ENCODE results near the gene SLC37A4. TPM values are rescaled to one million over a fixed set of nuclear protein-coding genes. Genes with fewer than 3 reads are reported as not detected.
A peak's percentile ranks its signal among the peaks of the same experiment; 100 is the strongest.

The SLC37A4 gene
- total RNA-seq (10 to 100 TPM in 4 of 5 donors, 1 to 10 TPM in 1; 8.9 to 18.0 (median 15.4) TPM), total RNA-seq (3.1 to 30.2 (median 16.7) reads per million in 29 experiments)
- total RNA-seq (2013), result 7.6 TPM

DNA sequence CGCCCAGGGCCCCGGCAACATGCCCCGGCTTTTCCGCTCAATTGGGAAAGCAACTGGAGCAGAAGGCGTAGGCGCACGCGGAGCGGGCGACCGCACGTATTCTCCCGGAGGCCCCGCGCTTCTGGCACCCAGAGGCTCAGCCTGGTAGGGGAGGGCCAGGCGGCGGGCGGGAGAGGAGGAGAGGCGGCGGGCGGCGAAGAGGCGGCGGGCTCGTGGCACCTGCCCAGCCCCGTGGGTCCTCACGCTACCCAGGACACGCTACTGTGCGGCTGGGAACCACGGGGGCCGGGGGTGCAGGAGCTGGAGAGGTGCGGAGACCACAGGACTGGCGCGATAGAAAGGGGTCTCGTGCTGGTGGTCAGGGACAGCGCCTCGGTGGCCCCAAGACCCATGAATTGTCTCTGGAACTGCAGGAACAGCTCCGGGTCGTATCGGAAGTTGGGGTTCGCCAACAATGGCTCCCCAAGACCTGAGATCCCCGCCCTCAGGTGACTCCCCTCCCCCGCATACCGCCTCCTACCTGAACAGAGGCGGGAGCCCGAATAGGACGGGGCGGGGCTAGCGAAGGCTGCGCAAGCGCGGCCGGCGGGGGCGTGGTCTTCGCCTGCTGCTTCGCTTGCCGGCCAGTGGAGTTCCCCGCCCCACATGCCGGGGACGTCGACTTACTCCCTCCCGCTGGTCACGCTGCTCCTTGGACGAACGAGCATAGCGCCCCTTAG, at the start of gene SLC37A4:
Gene SLC37A4, minus strand, starts transcription at position 549 of the 719 bp plus-strand sequence.
- WGBS (ENCODE audit: insufficient coverage), result under 1% methylated on average over 67 of the region's 67 CpGs
- Histone ChIP-seq H3K36me3 (ENCODE audit: control insufficient read depth in 2 of 2, extremely low read depth in 1 of 2, insufficient read depth in 1 of 2, low read length in 1 of 2) (peaks cover 0 to 10% of the 10 kb centered on the region in 2 donors), H3K9me3 (no peaks in the 10 kb centered on the region), H3K4me3 (ENCODE audit: control insufficient read depth in 1 of 2, extremely low read depth in 1 of 2, low read length in 1 of 2) (peak within 1 kb of the TSS; percentile 72 to 97), H3K4me1 (ENCODE audit: control insufficient read depth in 1 of 2, extremely low read depth in 1 of 2, insufficient read depth in 2 of 2, low read length in 2 of 2) (peaks cover 0 to 28% of the 10 kb centered on the region in 2 experiments), H3K27me3 (replicated peaks in 1 of 2; ENCODE audit: control insufficient read depth in 2 of 2, extremely low read depth in 1 of 2, insufficient read depth in 2 of 2, low read length in 1 of 2) (no peaks in the 10 kb centered on the region), H3K27ac (ENCODE audit: low read length) (peak within 1 kb of the TSS; percentile 72)
- no peaks in the 10 kb centered on the region for H3K27me3 Mint-ChIP-seq
- H3K4me3 Mint-ChIP-seq, result peak within 1 kb of the TSS; percentile 72 to 87 (median 78)
- ChIA-PET CTCF (interaction anchor here (0.8 to 1.3 kb wide), 6 partner anchors 15 to 261 kb away, joined by 3 to 6 read pairs (median 4); partner anchors contain the start of genes HMBS (in 1 of the 2) and VPS11 (in 1 of the 2)), POLR2A (interaction anchor here in 1 of 2 donors (0.6 to 1.3 kb wide), 3 partner anchors 12 to 256 kb away, joined by 3 to 6 read pairs (median 5); partner anchors contain the start of genes RPS25 and TRAPPC4)
- peak within 1 kb of the TSS; percentile 75 to 91 for H3K27ac Mint-ChIP-seq
- peak; percentile 89 to 96 (median 92) for ATAC-seq (replicated peaks in 1 of 4)
- H3K36me3 Mint-ChIP-seq, result peaks cover 1% of the 10 kb centered on the region
- peak; percentile 94 to 100 (median 97) for DNase-seq
- H3K9me3 Mint-ChIP-seq, result no peaks in the 10 kb centered on the region
- peaks cover 15 to 22% (median 17%) of the 10 kb centered on the region in 3 donors for H3K4me1 Mint-ChIP-seq

DNA sequence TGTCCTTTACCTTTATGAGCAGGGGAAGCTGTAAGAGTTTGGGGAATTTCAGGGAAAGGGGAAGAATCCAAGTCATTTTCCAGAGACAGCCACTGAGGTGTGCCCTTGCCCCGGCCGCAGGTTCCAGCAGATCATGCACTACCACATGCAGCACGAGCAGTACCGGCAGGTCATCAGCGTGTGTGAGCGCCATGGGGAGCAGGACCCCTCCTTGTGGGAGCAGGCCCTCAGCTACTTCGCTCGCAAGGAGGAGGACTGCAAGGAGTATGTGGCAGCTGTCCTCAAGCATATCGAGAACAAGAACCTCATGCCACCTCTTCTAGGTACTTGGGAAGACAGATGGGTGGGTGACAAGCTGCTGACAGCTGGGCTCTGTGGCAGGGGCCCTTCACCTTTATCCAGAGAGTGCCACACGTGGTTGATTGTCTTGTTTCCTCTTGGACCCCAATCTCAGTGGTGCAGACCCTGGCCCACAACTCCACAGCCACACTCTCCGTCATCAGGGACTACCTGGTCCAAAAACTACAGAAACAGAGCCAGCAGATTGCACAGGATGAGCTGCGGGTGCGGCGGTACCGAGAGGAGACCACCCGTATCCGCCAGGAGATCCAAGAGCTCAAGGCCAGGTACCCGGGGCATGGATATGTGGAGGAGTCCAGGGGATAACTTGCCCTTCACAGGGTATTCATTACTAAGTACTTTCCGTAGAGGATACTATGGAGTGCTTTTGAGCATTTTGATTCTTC, 48.2 kb upstream of the SLC37A4 start:
- H3K27ac ChIP-seq (ENCODE audit: low read length), result no peak overlapping the region
- H3K9me3 ChIP-seq, result no peaks in the 10 kb centered on the region
- H3K4me1 ChIP-seq (ENCODE audit: control insufficient read depth in 1 of 2, extremely low read depth in 1 of 2, insufficient read depth in 2 of 2, low read length in 2 of 2), result no peaks in the 10 kb centered on the region
- H3K4me1 Mint-ChIP-seq, result no peaks in the 10 kb centered on the region
- 98% methylated on average over 16 of the region's 19 CpGs for WGBS (ENCODE audit: insufficient coverage)
- no peaks in the 10 kb centered on the region for H3K27me3 Mint-ChIP-seq
- H3K4me3 Mint-ChIP-seq, result no peak overlapping the region
- ChIA-PET POLR2A (interaction anchor here in 1 of 2 donors (0.5 kb wide), 1 partner anchor 63 kb away, joined by 3 read pairs; no protein-coding TSS in a partner anchor), CTCF (interaction anchor here (0.5 to 0.7 kb wide), 2 partner anchors 17 to 147 kb away, joined by 3 to 6 read pairs; no protein-coding TSS in a partner anchor)
- H3K36me3 ChIP-seq (ENCODE audit: control insufficient read depth in 2 of 2, extremely low read depth in 1 of 2, insufficient read depth in 1 of 2, low read length in 1 of 2), result peaks cover 27 to 73% of the 10 kb centered on the region in 2 donors
- H3K27me3 ChIP-seq (replicated peaks in 1 of 2; ENCODE audit: control insufficient read depth in 2 of 2, extremely low read depth in 1 of 2, insufficient read depth in 2 of 2, low read length in 1 of 2), result no peaks in the 10 kb centered on the region
- H3K36me3 Mint-ChIP-seq, result peaks cover 44% of the 10 kb centered on the region
- DNase-seq (no peak), ATAC-seq (replicated peaks in 1 of 4) (no peak)
- H3K4me3 ChIP-seq (ENCODE audit: control insufficient read depth in 1 of 2, extremely low read depth in 1 of 2, low read length in 1 of 2), result no peak overlapping the region
- no peaks in the 10 kb centered on the region for H3K9me3 Mint-ChIP-seq
- no peak overlapping the region for H3K27ac Mint-ChIP-seq

DNA sequence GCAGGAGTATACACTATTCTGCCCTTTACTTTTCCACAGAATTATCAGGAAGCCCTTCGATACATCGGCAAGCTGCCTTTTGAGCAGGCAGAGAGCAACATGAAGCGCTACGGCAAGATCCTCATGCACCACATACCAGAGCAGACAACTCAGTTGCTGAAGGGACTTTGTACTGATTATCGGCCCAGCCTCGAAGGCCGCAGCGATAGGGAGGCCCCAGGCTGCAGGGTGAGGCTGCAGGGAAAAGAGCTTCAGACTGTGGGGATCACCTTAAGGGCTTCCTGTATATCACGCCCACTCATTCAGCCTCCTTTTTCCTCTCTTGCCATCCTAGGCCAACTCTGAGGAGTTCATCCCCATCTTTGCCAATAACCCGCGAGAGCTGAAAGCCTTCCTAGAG, 47.2 kb upstream of the SLC37A4 start:
- peaks cover 51% of the 10 kb centered on the region for H3K36me3 Mint-ChIP-seq
- H3K4me3 Mint-ChIP-seq, result no peak overlapping the region
- ATAC-seq (replicated peaks in 1 of 4), result no peak
- no peaks in the 10 kb centered on the region for H3K4me1 ChIP-seq (ENCODE audit: control insufficient read depth in 1 of 2, extremely low read depth in 1 of 2, insufficient read depth in 2 of 2, low read length in 2 of 2)
- CTCF ChIA-PET, result interaction anchor here in 1 of 2 donors (0.7 kb wide), 1 partner anchor 148 kb away, joined by 3 read pairs; no protein-coding TSS in a partner anchor
- peaks cover 1 to 3% (median 2%) of the 10 kb centered on the region in 3 donors for H3K4me1 Mint-ChIP-seq
- DNase-seq, result no peak
- no peaks in the 10 kb centered on the region for H3K27me3 ChIP-seq (replicated peaks in 1 of 2; ENCODE audit: control insufficient read depth in 2 of 2, extremely low read depth in 1 of 2, insufficient read depth in 2 of 2, low read length in 1 of 2)
- no peak overlapping the region for H3K27ac Mint-ChIP-seq
- WGBS (ENCODE audit: insufficient coverage), result 96% methylated on average over 7 of the region's 11 CpGs
- H3K27ac ChIP-seq (ENCODE audit: low read length), result no peak overlapping the region
- no peak overlapping the region for H3K4me3 ChIP-seq (ENCODE audit: control insufficient read depth in 1 of 2, extremely low read depth in 1 of 2, low read length in 1 of 2)
- no peaks in the 10 kb centered on the region for H3K27me3 Mint-ChIP-seq
- peaks cover 33 to 83% of the 10 kb centered on the region in 2 donors for H3K36me3 ChIP-seq (ENCODE audit: control insufficient read depth in 2 of 2, extremely low read depth in 1 of 2, insufficient read depth in 1 of 2, low read length in 1 of 2)
- H3K9me3 ChIP-seq, result no peaks in the 10 kb centered on the region
- H3K9me3 Mint-ChIP-seq, result no peaks in the 10 kb centered on the region
- POLR2A ChIA-PET, result interaction anchor here in 1 of 2 donors (0.5 kb wide), 1 partner anchor 205 kb away, joined by 4 read pairs; no protein-coding TSS in a partner anchor

DNA sequence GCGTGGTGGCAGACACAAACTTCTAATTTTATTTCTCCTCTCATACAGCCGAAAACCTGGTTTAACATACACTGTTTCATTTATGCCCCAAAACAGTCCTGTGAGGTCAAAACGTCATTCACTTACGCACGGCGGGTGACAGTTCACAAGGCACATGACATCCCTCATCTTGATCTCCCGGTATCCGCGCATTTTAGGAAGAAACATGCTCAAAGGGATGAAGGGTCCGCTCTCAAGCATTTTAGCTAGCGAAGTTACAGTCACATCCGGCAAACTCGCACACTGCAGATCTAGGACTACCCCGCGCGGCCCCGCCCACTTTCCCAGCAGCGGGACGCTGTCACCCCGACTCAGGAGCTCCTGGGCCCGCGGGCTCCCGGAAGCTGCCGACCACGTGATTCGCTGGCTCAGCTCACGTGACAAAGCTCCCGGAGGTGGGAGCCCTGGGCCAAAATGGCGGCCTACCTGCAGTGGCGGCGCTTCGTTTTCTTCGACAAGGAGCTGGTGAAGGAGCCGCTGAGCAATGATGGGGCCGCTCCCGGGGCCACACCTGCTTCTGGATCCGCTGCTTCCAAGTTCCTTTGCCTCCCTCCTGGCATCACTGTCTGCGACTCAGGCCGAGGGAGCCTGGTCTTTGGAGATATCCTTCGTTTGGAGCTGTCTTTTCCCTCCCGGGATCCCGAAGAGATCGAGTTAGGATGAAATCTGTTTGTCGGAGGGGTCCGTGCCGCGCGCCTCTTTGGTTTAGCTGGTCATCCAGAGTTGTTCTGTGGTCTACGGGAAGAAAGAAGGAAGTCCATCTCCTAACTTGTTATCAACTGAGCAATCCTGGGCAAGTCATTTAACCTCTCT, 36.9 kb upstream of the SLC37A4 start, which contains the start of gene VPS11:
Gene VPS11, plus strand, starts transcription at position 448 of the 852 bp plus-strand sequence. Its CDS starts 6 bp downstream, at position 454.
- H3K4me1 Mint-ChIP-seq, result peaks cover 44 to 55% (median 48%) of the 10 kb centered on the region in 3 donors
- under 1% methylated on average over 38 of the region's 49 CpGs for WGBS (ENCODE audit: insufficient coverage)
- H3K36me3 ChIP-seq (ENCODE audit: control insufficient read depth in 2 of 2, extremely low read depth in 1 of 2, insufficient read depth in 1 of 2, low read length in 1 of 2), result peaks cover 12 to 29% of the 10 kb centered on the region in 2 donors
- H3K27me3 Mint-ChIP-seq, result no peaks in the 10 kb centered on the region
- ChIA-PET POLR2A (interaction anchor here (0.5 to 2.5 kb wide), 18 partner anchors 10 to 657 kb away, joined by 3 to 17 read pairs (median 8); partner anchors contain the start of genes C2CD2L (in 1 of the 2), DPAGT1 (in 1 of the 2), HINFP (in 1 of the 2) and HMBS (in 1 of the 2)), CTCF (interaction anchor here (0.7 to 3.0 kb wide), 18 partner anchors 11 to 254 kb away, joined by 3 to 37 read pairs (median 5); partner anchors contain the start of genes DPAGT1 (in 2 of the 2), C2CD2L (in 1 of the 2), CBL (in 1 of the 2) and CENATAC (in 1 of the 2))
- H3K4me3 ChIP-seq (ENCODE audit: control insufficient read depth in 1 of 2, extremely low read depth in 1 of 2, low read length in 1 of 2), result peak within 1 kb of the TSS; percentile 61 to 94
- DNase-seq, result peak; percentile 89 to 100 (median 98)
- peak within 1 kb of the TSS; percentile 94 for H3K27ac ChIP-seq (ENCODE audit: low read length)
- no peaks in the 10 kb centered on the region for H3K27me3 ChIP-seq (replicated peaks in 1 of 2; ENCODE audit: control insufficient read depth in 2 of 2, extremely low read depth in 1 of 2, insufficient read depth in 2 of 2, low read length in 1 of 2)
- H3K36me3 Mint-ChIP-seq, result peaks cover 23% of the 10 kb centered on the region
- no peaks in the 10 kb centered on the region for H3K9me3 ChIP-seq
- peaks cover 16 to 33% of the 10 kb centered on the region in 2 experiments for H3K4me1 ChIP-seq (ENCODE audit: control insufficient read depth in 1 of 2, extremely low read depth in 1 of 2, insufficient read depth in 2 of 2, low read length in 2 of 2)
- no peaks in the 10 kb centered on the region for H3K9me3 Mint-ChIP-seq
- H3K4me3 Mint-ChIP-seq, result peak within 1 kb of the TSS; percentile 94 to 97 (median 96)
- ATAC-seq (replicated peaks in 1 of 4), result peak; percentile 92 to 99 (median 98)
- H3K27ac Mint-ChIP-seq, result peak within 1 kb of the TSS; percentile 96 to 99

DNA sequence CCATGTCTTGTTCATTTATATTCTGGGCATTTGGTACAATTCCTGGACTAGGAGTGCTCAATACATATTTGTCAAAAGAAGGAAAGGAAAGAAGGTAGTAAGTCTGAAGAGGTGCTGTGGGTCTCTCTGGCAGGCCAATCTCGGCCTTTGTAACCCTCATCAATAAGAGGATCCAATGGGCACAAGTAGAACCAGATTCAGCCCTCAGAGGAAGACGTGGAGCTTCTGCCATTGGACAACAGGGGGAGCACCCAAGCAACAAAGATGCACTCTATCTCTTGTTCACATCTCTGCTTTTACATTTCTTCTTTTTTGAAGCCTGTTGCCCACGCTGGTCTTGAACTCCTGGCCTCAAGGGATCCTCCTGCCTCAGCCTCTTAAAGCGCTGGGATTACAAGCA, 34.7 kb upstream of the SLC37A4 start:
- ChIA-PET CTCF (interaction anchor here in 1 of 2 donors (1.0 kb wide), 1 partner anchor 141 kb away, joined by 4 read pairs; the partner anchor contains the start of gene CBL), POLR2A (interaction anchor here in 1 of 2 donors (1.0 kb wide), 1 partner anchor 37 kb away, joined by 3 read pairs; no protein-coding TSS in a partner anchor)
- H3K27me3 ChIP-seq (replicated peaks in 1 of 2; ENCODE audit: control insufficient read depth in 2 of 2, extremely low read depth in 1 of 2, insufficient read depth in 2 of 2, low read length in 1 of 2), result no peaks in the 10 kb centered on the region
- H3K27me3 Mint-ChIP-seq, result no peaks in the 10 kb centered on the region
- peak overlapping the region; percentile 8 for H3K27ac ChIP-seq (ENCODE audit: low read length)
- H3K4me3 Mint-ChIP-seq, result peak overlapping the region; percentile 28 to 97 (median 96)
- no peaks in the 10 kb centered on the region for H3K9me3 ChIP-seq
- H3K4me3 ChIP-seq (ENCODE audit: control insufficient read depth in 1 of 2, extremely low read depth in 1 of 2, low read length in 1 of 2), result no peak overlapping the region
- ATAC-seq (replicated peaks in 1 of 4) (no peak), DNase-seq (peak in 32 of 35 experiments; percentile 2 to 70 (median 36))
- no peaks in the 10 kb centered on the region for H3K9me3 Mint-ChIP-seq
- H3K4me1 ChIP-seq (ENCODE audit: control insufficient read depth in 1 of 2, extremely low read depth in 1 of 2, insufficient read depth in 2 of 2, low read length in 2 of 2), result peaks cover 16 to 33% of the 10 kb centered on the region in 2 experiments
- H3K27ac Mint-ChIP-seq, result peak overlapping the region; percentile 60 to 77
- WGBS (ENCODE audit: insufficient coverage), result 31% methylated on average over 2 of the region's 4 CpGs
- peaks cover 12% of the 10 kb centered on the region for H3K36me3 Mint-ChIP-seq
- H3K36me3 ChIP-seq (ENCODE audit: control insufficient read depth in 2 of 2, extremely low read depth in 1 of 2, insufficient read depth in 1 of 2, low read length in 1 of 2), result peaks cover 6 to 9% of the 10 kb centered on the region in 2 donors
- peaks cover 41 to 53% (median 44%) of the 10 kb centered on the region in 3 donors for H3K4me1 Mint-ChIP-seq

Measured in T-cell (primary cell).